Loucy (cell line): ENCODE results near the gene MOSPD3.

Source experiments
- CTCF ChIP-seq: fragments of 200-600 bp; sonication (generic); conservative IDR thresholded peaks from 2 replicates; pipeline ENCODE4 v1.5.1; 2014; ENCODE audit warnings: mild to moderate bottlenecking, antibody characterized with exemption, low read length
- EZH2phosphoT487 ChIP-seq: fragments of 200-600 bp; IDR thresholded peaks from 2 replicates; pipeline ENCODE4 v1.6.1; 2018; ENCODE audit warnings: antibody characterized with exemption, mild to moderate bottlenecking, moderate library complexity, borderline replicate concordance

GRCh38 chr7:100611983-100612729 lies at the start of gene MOSPD3:
- no peak for TF ChIP-seq CTCF
- no peak for TF ChIP-seq EZH2phosphoT487
